ELR (cell line): ENCODE results near the gene INPP4B.

Source experiments
- DNase-seq: peaks from one replicate; pipeline ENCODE4 v3.0.0-alpha.2; 2015; ENCODE audit warnings: low read depth

The INPP4B gene

DNA sequence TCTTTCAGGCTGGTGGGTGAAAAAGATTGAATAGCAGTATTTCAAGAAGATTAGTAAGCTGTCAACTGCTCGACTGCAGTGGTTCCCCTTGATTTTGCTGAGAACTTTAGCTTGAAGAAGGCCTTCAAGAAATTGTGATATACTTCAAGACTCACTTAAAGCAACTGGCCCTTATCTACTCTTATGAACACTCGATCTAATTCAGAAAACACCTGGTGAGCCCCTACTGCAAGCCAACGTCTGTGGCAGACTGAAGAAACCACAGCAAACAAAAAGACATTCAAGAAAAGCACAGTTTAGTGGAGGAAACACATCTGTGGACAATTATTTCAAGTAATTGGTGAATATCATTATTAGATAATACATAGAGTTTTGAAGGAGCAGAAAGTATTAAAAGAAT is 119.0 kb downstream of the INPP4B start:
- DNase-seq: no peak

DNA sequence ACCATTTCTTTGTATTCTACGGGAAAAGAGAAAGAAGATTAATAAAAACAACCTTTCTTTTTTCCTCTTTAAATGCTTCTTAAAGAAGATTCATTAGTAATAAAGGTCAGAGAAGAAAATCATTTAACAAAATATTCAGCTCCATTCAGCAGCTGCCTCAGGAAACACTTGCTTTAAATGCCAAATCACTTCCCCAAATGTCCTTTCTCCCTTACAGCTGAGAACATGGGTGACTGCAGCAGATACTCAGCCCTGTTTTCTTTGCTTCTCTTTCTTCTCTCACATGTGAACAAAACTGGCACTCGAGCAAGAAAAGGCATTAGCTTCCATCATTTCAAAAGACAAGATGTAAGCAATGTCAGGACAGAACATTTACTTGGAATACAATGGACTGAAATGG is 120.2 kb downstream of the INPP4B start:
- no peak for DNase-seq

DNA sequence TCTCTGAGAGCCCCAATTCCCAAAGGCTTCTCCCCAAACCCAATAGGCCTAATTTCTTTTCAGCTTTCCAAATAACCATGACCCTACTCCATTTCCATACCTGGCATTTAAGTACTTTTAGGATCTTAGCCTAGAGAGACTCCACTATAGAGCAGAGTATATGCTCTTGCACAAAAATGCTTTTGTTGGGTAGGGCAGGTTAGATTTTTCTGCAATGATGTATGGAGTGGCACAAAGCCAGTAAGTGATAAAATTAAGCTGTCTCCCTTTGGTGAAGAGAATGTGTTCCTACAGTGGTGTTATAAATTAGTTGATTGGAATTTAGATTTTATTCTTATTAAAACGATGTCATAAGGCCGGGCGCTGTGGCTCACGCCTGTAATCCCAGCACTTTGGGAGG is 124.9 kb downstream of the INPP4B start:
- DNase-seq: peak; percentile 5

DNA sequence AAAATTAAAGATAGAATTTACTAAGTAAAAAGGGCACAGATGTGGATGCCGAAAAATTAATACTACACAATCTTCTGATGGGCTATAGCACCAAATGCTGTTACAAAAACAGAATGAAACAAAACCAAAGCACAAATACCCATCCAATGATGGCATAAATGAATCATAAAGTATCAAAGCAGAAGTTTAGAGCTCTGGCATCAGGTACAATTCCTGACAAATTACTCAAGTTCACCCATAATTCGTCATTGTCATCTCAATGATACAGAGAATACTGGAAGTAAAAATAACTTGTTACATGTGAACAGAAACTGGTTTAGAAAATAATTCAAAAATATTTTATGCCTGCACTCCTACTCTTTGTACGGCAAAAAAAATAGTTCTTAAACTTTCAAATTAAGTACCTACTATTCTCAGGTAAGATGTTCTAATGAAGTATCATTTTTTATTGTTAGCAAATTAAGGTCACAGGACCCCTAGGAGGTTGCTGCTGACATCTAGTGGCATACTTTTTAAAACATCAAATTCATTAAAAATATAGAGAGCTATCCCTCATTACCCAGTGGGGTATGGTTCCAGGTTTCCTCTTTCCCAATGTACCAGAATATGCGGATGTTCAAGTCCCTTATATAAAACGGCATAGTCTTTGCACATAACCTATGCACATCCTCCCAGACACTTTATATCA is 126.1 kb downstream of the INPP4B start:
- DNase-seq: peak; percentile 73

DNA sequence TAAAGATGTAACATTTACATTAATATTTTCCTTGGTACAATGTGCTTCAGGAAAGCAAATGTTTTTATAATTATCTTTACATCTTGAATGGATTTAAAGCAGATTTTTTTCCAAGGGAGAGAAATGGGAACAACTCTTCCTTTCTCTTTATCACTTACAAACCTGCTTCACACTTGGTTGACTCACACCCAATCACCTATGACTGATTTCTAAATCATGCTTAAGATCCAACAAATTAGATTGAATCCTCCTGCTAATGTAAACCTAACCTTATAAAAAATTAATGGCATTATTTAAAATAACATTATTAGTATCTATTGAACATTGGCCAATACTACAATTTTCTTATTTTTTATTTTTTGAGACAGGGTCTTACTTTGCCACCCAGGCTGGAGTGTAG is 127.1 kb downstream of the INPP4B start:
- peak; percentile 7 for DNase-seq

DNA sequence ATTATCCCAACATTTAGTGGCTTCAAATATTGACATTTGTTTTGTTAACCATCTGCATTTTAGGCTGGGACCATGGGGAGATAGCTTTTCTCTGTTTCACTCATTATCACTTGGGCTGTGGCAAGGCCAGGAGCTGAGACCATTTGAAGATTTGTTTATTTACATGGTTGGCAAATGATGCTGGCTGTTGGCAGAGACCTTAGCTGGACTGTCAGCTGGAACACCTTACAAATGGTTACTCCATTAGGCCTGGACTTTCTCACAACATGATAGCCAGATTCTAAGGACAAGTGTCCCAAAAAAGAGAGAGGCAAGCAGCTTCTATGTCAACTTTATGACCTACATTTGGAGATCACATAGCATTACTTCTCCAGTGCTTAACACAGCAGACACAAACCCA is 130.4 kb downstream of the INPP4B start:
- DNase-seq: no peak

DNA sequence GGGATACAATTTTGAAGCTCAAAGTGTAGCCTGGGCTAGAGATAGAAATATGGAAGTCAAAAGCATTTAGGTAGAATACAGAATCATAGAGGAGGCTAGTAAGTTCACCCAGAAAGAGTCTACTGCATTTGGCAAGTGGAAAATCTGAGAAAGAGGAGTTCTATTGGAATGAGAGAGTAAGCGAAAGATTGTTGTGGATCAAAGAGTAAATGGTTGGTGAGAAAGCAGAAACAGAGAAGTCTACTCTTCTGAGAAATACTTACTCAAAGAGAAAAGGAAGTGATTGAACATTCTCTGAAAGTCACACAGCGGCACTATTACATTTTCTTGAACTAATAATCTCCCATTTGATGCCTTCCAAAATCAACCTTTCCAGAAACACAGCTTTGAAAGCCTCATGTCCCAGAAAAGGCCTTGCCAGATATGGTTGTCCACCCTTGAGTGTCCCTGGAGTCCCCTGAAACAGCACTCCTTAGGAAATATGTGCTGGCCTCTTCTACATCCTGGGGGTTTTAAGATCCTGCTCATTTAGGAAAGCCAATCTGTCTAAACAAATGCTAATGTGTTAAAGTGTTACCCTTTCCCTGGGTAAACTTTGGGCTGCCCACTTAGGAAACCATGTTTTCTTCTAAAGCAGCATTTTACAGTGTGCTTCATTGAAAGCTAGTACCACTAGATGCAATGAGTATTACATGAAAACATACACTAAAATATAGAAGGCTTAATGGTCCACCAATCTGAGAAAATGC is 132.6 kb downstream of the INPP4B start:
- DNase-seq: no peak

DNA sequence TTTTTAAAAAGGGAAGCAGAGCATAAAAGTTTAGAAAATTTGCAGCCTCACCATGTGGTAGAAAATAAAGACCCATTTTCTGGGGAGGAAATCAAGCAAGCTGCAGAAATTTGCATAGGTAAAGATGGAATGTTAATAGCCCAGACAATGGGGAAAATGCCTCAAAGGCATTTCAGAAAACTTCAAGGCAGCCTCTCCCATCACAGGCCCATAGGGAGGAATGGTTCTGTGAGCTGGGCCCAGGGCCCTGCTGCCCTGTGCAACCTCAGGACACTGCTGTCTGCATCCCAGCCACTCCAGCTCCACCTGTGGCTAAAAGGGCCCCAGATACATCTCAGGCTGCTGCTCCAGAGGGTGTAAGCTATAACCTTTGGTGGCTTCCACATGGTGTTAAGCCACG is 137.9 kb downstream of the INPP4B start:
- DNase-seq: no peak

DNA sequence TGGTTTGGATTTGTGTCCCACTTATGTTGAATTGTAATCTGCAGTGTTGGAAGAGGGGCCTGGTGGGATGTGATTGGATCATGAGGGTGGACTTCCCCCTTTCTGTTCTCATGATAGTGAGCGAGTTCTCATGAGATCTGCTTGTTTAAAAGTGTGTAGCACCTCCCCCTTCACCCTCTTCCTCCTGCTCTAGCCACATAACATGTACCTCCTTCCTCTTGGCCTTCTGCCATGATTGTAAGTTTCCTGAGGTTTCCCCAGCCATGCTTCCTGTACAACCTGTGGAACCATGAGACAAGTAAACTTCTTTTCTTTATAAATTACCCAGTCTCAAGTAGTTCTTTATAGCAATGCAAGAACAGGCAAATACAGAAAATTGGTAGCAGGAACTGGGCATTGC is 138.7 kb downstream of the INPP4B start:
- no peak for DNase-seq

DNA sequence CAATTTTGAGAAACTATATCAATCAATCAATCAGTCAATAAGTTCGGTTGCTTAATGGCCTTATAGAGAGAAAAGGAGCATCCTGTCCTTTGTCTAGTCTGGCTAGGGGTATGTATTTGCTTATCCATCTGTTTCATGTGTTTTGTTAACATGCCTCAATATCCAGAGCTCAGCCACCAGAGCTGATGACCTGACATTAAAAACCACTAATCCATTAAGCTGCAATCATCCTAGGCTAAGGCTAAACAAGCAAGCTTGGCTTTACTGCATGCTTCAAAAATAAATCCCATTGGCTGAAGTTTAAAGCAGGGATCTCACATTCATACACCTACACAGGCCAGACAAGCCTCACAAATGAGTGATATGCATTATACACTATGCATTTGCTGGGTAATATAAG is 139.7 kb downstream of the INPP4B start:
- no peak for DNase-seq

DNA sequence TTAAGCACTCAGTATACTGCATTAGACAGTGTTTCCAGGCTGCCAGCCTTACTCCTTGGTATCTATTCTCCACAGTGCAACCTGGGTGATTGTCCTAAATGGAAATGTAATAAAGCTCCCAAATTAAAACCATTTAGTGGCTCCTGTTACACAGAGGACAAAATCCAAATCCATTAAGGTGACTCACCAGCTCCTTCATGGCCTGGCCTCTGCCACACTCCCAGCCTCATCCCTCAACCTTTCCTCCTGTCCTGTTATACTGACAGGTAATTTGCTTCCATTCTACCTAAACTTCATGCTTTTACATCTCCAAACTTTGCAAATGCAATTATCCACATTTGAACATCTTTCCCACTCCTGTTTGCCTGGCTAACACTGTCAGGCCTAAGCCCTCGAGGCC is 140.3 kb downstream of the INPP4B start:
- DNase-seq: no peak

DNA sequence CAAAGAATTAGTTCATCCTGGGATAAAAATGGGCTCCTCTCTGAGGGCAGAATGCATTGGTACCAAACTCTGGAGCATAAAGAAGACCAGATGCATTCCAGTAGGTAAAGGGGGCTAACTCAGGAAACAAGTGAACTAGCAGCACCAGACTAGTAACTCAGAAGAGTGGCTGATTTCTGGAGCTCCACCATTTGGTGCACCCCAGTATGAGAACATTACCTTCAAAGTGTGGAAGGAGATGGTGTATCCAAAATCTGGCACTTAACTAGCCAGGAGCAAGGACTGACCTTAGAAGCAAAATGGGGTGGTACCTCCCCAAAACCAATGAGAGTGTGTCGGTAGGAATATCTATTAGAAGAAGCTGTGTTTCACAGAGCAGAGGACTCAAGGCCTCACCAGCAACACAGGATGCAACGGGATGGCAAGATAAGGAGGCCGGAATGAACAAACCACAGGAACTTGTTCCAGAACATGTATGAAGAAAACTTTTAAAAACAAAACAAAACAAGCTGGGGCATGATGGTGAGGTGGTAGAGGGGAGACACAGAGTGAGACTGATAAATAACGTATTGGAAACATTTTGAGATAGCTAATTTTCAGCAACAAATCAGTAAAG is 142.3 kb downstream of the INPP4B start:
- no peak for DNase-seq

DNA sequence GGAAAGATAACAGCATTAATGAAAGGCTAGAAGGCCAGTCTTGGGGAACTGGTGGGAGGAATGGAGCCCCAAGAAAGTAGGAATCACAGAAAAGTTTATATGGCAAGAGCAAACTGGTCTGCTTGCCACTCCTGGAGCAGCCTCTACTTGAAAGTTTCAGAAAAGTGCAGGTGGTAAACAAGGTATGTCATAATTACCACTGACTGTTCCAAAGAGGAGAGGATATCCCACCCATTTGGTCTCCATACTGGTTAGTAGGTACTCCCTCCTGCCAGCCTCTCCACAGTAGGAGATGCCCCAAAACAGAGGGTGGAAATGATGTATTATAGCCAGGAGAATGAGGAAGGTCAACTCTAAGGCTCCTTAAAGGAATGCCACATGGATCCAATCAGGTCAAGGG is 145.1 kb downstream of the INPP4B start:
- no peak for DNase-seq

DNA sequence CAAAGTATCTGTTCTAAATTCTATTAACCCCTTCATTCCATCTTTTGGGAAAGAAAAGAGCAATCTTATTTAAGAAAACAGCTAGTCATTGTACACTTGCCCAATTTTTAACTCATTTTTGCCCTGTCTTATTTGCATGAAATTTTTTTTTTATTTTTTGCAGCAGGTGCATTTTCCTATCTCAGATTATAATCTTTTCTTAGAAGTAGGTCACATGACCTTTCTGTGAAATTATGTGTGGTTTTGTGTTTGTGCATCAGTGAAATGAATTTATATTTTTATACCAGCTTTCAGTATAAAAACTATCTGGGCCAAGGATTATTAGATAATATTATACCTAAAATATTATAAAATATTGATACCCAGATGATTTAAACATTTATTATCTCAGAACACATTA is 145.6 kb downstream of the INPP4B start:
- DNase-seq: no peak

DNA sequence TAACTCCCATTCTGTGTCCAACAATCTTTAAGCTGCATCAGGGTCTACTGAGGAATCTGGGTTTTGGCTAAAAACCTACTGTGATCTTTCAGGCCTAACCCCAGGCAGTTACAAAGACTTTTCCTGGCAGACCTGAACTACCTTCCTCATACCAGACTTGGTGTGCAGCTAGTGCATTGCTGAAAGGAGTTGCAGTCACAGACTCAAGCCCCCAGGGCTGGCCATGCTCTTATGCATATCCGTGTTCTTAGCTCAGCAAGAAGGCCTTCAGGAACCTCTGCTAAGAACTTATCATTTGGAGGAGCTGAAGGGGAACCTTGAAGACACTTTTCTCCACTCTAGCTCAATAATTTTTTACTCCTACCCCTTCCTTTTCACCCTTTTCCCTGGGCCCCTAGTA is 147.5 kb downstream of the INPP4B start:
- DNase-seq: no peak

DNA sequence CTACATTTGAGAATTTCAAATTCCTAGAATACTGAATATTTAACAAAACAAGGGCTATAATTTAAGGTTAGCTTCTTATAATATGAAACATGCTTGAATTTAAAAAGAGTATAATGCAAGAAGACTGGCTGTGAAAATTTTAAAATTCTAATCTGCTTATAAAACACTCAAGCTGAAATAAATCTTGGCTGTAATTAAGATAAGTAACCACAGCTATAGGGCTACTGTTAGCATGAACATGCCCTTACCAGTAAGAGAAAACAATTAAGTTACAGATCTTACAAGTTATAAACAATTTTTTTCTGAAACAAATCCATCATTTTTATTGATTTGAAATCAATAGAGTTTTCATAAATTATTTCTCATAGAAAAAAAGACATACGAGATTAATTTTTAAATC is 148.2 kb downstream of the INPP4B start:
- DNase-seq: no peak

DNA sequence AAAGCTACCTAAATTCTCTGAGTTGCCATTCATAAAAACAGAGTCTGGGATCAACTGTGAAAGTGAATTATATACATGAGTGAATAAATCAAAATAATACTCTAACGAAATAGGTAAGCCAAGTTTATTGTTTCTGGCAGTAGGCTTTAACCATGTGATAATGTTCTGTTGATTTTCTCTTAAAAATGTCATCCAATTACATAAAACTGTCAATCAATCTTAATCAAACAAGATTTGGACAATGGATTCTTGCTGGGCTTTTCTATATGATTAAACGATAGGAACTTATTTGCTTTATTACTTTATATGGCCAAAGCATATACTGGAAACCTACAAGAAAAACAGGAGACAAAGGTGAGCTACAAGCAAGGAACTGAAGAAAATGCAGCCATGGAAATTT is 148.8 kb downstream of the INPP4B start:
- no peak for DNase-seq

DNA sequence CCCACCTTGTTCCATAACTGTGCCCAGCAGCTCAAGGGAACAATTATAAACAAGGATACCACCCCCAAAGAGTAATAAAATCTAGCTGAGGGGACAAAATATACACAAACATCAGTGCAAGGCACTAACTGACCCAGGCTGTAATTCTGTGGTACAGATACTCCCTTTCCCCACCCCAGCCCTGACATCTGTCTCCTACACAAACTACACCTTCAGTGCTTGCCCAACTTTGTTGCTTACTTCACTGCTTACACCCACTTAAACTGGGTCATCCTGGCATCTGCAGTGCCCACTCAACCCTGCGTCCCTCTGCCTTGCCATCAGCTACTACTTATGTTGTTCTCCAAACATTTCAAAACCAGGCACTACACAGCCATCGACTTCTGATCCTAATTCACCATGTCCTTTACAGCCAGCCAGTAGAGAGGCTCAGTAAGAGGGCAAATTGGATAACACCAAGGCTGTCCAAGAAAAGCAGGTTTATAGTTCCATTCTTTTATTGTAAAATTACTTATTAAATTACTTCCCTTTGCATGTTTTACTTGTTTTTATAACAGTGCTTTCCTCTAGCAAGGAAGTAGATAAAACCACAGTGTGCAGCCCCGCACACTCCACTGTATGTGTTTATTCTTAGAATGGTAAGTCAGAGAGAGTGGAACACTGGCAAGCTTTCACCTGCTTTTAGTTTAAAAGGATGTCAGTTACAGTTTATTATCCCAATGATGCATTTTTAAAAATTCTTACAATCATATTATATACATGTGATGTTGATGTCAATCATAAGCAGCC is 149.6 kb downstream of the INPP4B start:
- no peak for DNase-seq

DNA sequence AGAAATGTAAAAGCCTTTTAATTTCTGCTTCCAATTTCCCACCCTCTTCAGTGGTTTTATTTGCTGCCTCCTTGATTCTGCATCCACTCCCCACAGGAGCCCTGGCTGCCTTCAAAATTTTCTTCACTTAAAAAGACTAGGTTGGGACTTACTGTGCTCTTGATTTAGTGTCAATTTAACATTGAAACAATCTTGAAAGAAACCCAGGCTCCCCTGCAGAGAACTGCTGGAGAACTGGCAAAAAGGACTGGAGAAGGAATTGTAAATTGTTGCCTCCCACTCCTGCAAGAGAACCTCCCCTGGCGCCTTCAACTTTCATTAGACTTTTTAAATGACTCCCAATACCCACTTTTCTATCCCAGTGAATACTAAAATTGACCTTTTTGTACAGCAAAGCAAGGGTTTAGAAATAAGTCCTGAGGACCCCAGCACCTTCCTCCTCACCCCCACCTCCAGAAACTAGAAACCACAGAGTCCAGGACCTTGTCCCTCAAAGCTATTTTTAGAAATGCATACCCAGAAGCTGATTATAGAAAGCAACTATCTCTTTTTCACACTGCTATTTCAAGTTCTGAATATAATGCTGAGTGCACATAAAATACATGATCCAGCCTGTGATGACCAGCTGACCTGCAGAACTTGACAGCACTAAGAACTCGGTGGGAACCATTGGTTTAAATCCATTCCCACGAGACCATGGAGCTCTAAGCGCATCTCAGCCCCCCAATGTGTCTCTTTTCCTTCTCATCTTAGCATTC is 155.5 kb downstream of the INPP4B start:
- no peak for DNase-seq

DNA sequence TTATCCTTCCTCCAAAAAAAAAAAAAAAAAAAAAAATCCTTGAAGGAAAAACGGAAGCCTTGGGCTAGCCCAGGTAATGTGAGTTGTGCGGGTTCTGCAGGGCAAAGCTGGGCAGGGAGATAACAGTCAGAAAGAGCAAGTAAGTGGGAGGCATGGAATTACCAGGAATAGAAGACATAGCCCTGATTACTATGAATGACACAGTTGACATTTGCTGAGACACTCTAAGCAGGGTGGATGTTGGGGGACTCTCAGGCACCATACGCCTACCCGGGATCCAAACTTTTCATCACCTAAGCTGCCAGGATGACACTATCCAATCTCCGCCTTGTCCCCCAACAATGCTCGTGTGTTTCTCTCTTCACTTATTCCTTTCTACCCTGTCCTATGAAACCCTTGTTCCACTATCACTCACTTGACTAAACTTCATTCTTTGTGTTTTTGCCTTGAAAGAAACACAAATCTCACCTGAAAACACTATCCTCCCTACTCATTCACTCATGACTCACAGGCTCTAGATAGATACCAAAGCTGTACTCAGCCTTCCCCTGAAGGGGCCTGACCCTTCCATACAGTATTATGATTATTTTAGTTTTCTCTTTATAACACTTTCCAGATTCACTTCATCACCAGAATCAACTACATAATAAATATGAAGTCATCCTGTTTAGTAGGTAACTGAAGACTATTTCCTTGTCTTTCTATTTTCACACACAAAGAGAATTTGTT is 158.4 kb downstream of the INPP4B start:
- no peak for DNase-seq

DNA sequence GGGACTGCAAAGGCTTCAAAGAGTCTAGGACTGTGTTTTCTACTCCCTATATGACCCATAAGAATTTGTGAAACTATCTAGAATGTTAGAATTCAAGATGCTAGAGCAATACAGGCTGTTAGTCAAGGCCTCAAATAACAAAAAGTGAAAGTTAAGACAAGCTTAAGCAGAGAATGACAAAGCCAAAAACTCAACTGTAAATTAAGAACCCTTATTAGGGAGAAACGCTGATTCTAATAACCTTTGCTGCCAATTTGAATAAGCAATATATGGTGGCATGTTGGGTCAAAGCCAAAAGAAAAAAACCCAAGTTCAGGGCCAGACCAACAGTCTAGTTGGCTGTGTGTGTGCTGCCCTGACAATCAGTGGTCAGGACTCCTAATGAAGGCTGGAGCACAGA is 160.0 kb downstream of the INPP4B start:
- no peak for DNase-seq
